ENCODE data around the gene SVIL.

- no peak for TF ChIP-seq SUZ12 (IDR thresholded peaks at IDR 0.05; ENCODE audit: extremely low read depth, insufficient read depth, insufficient read length)
- TF ChIP-seq YY1 (IDR thresholded peaks at IDR 0.05; ENCODE audit: insufficient read depth, insufficient read length): no peak
- TF ChIP-seq ZNF274 (IDR thresholded peaks at IDR 0.05; ENCODE audit: low read depth, low read length): no peak
These were observed 110.5 kb downstream of the SVIL start for GRCh38 chr10:29524294-29524693.
